Liver (tissue), 3 donors: ENCODE measurements around the gene DDR2.

Source experiments
- EGR1 ChIP-seq, 2 donors: IDR thresholded peaks; 2 replicates each; pipeline ENCODE4 v1.6.1; 2016 to 2018; ENCODE audit warnings: antibody characterized with exemption in 2 of 2, low read depth in 2 of 2
- FOXA1 ChIP-seq: IDR thresholded peaks from 2 replicates; pipeline ENCODE4 v1.6.1; 2016; ENCODE audit warnings: antibody characterized with exemption
- GABPA ChIP-seq, 2 donors: IDR thresholded peaks in 1 of 2; conservative IDR thresholded peaks in 1 of 2; 2 replicates each; pipeline ENCODE4 v1.6.1; 2016; ENCODE audit warnings: antibody characterized with exemption in 2 of 2, mild to moderate bottlenecking in 1 of 2, moderate library complexity in 1 of 2
- HNF4G ChIP-seq: IDR thresholded peaks from 2 replicates; pipeline ENCODE4 v1.6.1; 2016; ENCODE audit warnings: antibody characterized with exemption
- JUND ChIP-seq, 2 donors: IDR thresholded peaks; 2 replicates each; pipeline ENCODE4 v1.6.1; 2016; ENCODE audit warnings: antibody characterized with exemption in 2 of 2
- RAD21 ChIP-seq, 2 donors: IDR thresholded peaks; 2 replicates each; pipeline ENCODE4 v1.6.1; 2016; ENCODE audit warnings: antibody characterized with exemption in 2 of 2, mild to moderate bottlenecking in 2 of 2
- RXRA ChIP-seq, 2 donors: IDR thresholded peaks; 2 replicates each; pipeline ENCODE4 v1.6.1; 2017 to 2018; ENCODE audit warnings: antibody characterized with exemption in 2 of 2, mild to moderate bottlenecking in 1 of 2
- SP1 ChIP-seq: IDR thresholded peaks from 2 replicates; pipeline ENCODE4 v1.6.1; 2018; ENCODE audit warnings: antibody characterized with exemption, mild to moderate bottlenecking
- TAF1 ChIP-seq: conservative IDR thresholded peaks from 2 replicates; pipeline ENCODE4 v1.6.1; 2016; ENCODE audit warnings: antibody characterized with exemption, mild to moderate bottlenecking
- YY1 ChIP-seq: IDR thresholded peaks from 2 replicates; pipeline ENCODE4 v1.6.1; 2016; ENCODE audit warnings: antibody characterized with exemption, mild to moderate bottlenecking
- TF ChIP-seq, protein P1 (sequence below): IDR thresholded peaks from 2 replicates; pipeline ENCODE4 v1.6.1; 2016; ENCODE audit warnings: antibody characterized with exemption, mild to moderate bottlenecking
- TF ChIP-seq, protein P2 (sequence below): fragments of 150-350 bp; IDR thresholded peaks from 2 replicates; pipeline ENCODE4 v1.5.1; 2017; ENCODE audit warnings: improper control_type of control experiment, low read depth, low read length; ENCODE audit not compliant: missing input control
- TF ChIP-seq, protein P3 (sequence below): IDR thresholded peaks from 2 replicates; pipeline ENCODE4 v1.6.1; 2016; ENCODE audit warnings: antibody characterized with exemption
- TF ChIP-seq, protein P4 (sequence below): IDR thresholded peaks from 2 replicates; pipeline ENCODE4 v1.6.1; 2016; ENCODE audit warnings: antibody characterized with exemption
- donor health status: healthy.
- donor health status: healthy.

DNA sequence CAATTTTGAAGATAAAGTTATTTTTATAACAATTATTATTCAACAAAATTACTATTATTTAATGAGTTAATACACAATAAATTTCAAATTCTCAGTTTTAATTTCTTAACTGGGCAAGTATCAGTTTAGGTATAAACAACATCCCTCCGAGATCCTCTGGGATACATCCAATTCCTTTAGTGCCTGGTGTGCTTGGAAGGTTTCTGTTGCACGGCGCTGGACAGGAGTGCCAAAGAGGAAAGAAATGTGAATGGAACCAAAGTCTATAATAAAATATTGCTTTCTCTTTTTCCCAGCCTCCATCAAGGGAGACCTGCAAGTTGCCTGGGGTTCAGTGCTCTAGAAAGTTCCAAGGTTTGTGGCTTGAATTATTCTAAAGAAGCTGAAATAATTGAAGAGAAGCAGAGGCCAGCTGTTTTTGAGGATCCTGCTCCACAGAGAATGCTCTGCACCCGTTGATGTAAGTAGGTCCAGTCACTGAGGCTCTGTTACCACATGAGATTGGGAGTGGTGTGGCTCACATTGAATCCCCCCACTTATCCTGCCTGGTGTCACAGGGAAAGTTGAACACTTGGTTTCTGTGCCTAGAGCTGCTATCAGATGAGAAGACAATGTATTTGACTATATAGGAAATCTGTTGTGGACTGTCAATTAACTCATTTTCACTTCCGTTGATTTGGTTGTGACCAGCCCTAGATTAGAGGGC is 22.8 kb downstream of the DDR2 start:
- TF ChIP-seq, protein P1, sequence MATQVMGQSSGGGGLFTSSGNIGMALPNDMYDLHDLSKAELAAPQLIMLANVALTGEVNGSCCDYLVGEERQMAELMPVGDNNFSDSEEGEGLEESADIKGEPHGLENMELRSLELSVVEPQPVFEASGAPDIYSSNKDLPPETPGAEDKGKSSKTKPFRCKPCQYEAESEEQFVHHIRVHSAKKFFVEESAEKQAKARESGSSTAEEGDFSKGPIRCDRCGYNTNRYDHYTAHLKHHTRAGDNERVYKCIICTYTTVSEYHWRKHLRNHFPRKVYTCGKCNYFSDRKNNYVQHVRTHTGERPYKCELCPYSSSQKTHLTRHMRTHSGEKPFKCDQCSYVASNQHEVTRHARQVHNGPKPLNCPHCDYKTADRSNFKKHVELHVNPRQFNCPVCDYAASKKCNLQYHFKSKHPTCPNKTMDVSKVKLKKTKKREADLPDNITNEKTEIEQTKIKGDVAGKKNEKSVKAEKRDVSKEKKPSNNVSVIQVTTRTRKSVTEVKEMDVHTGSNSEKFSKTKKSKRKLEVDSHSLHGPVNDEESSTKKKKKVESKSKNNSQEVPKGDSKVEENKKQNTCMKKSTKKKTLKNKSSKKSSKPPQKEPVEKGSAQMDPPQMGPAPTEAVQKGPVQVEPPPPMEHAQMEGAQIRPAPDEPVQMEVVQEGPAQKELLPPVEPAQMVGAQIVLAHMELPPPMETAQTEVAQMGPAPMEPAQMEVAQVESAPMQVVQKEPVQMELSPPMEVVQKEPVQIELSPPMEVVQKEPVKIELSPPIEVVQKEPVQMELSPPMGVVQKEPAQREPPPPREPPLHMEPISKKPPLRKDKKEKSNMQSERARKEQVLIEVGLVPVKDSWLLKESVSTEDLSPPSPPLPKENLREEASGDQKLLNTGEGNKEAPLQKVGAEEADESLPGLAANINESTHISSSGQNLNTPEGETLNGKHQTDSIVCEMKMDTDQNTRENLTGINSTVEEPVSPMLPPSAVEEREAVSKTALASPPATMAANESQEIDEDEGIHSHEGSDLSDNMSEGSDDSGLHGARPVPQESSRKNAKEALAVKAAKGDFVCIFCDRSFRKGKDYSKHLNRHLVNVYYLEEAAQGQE, result no peak
- TF ChIP-seq, protein P2, sequence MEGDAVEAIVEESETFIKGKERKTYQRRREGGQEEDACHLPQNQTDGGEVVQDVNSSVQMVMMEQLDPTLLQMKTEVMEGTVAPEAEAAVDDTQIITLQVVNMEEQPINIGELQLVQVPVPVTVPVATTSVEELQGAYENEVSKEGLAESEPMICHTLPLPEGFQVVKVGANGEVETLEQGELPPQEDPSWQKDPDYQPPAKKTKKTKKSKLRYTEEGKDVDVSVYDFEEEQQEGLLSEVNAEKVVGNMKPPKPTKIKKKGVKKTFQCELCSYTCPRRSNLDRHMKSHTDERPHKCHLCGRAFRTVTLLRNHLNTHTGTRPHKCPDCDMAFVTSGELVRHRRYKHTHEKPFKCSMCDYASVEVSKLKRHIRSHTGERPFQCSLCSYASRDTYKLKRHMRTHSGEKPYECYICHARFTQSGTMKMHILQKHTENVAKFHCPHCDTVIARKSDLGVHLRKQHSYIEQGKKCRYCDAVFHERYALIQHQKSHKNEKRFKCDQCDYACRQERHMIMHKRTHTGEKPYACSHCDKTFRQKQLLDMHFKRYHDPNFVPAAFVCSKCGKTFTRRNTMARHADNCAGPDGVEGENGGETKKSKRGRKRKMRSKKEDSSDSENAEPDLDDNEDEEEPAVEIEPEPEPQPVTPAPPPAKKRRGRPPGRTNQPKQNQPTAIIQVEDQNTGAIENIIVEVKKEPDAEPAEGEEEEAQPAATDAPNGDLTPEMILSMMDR, result no peak
- TF ChIP-seq RAD21 (IDR thresholded peaks at IDR 0.05) (no peak), SP1 (no peak), RXRA (IDR thresholded peaks at IDR 0.05) (no peak), JUND (IDR thresholded peaks at IDR 0.05) (no peak), HNF4G (no peak), YY1 (no peak), TAF1 (no peak), GABPA (IDR thresholded peaks at IDR 0.05 in 1 of 2, conservative IDR thresholded peaks at IDR 0.05 in 1 of 2) (no peak), FOXA1 (no peak), EGR1 (IDR thresholded peaks at IDR 0.05; ENCODE audit: low read depth in 2 of 2) (no peak)
- TF ChIP-seq, protein P3, sequence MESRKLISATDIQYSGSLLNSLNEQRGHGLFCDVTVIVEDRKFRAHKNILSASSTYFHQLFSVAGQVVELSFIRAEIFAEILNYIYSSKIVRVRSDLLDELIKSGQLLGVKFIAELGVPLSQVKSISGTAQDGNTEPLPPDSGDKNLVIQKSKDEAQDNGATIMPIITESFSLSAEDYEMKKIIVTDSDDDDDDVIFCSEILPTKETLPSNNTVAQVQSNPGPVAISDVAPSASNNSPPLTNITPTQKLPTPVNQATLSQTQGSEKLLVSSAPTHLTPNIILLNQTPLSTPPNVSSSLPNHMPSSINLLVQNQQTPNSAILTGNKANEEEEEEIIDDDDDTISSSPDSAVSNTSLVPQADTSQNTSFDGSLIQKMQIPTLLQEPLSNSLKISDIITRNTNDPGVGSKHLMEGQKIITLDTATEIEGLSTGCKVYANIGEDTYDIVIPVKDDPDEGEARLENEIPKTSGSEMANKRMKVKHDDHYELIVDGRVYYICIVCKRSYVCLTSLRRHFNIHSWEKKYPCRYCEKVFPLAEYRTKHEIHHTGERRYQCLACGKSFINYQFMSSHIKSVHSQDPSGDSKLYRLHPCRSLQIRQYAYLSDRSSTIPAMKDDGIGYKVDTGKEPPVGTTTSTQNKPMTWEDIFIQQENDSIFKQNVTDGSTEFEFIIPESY, result no peak
- TF ChIP-seq, protein P4, sequence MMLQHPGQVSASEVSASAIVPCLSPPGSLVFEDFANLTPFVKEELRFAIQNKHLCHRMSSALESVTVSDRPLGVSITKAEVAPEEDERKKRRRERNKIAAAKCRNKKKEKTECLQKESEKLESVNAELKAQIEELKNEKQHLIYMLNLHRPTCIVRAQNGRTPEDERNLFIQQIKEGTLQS, result no peak
